ENCODE data around the gene C19orf33.

Gene C19orf33

GRCh38 chr19:38333245-38333644, 29.2 kb downstream of the C19orf33 start:
- TF ChIP-seq SIN3A (IDR thresholded peaks at IDR 0.05; ENCODE audit: borderline replicate concordance, insufficient read depth, low read length) (no peak), FOXP2 (optimal IDR thresholded peaks at IDR 0.05; ENCODE audit: borderline replicate concordance, extremely low read depth, extremely low read length, insufficient read depth) (no peak), POLR2AphosphoS5 (IDR thresholded peaks at IDR 0.05; ENCODE audit: low read depth, low read length) (no peak), TAF1 (IDR thresholded peaks at IDR 0.05; ENCODE audit: borderline replicate concordance, insufficient read depth, low read length) (no peak), REST (IDR thresholded peaks at IDR 0.05; ENCODE audit: insufficient read depth in 1 of 2, low read depth in 2 of 2, low read length in 2 of 2) (no peak)

GRCh38 chr19:38335949-38336637, 32.0 kb downstream of the C19orf33 start:
- no peak for TF ChIP-seq FOXP2 (optimal IDR thresholded peaks at IDR 0.05; ENCODE audit: borderline replicate concordance, extremely low read depth, extremely low read length, insufficient read depth)
- no peak for TF ChIP-seq POLR2AphosphoS5 (IDR thresholded peaks at IDR 0.05; ENCODE audit: low read depth, low read length)
- TF ChIP-seq REST (IDR thresholded peaks at IDR 0.05; ENCODE audit: insufficient read depth in 1 of 2, low read depth in 2 of 2, low read length in 2 of 2): no peak

- TF ChIP-seq TAF1 (IDR thresholded peaks at IDR 0.05; ENCODE audit: borderline replicate concordance, insufficient read depth, low read length) (no peak), REST (IDR thresholded peaks at IDR 0.05; ENCODE audit: insufficient read depth in 1 of 2, low read depth in 2 of 2, low read length in 2 of 2) (no peak), SIN3A (IDR thresholded peaks at IDR 0.05; ENCODE audit: borderline replicate concordance, insufficient read depth, low read length) (no peak), POLR2AphosphoS5 (IDR thresholded peaks at IDR 0.05; ENCODE audit: low read depth, low read length) (0 out of 2 replicates have a peak, but pooled peaks have one; percentile 32)
Measured at GRCh38 chr19:38336638-38337359, 32.7 kb downstream of the C19orf33 start.

- no peak for TF ChIP-seq SIN3A (IDR thresholded peaks at IDR 0.05; ENCODE audit: borderline replicate concordance, insufficient read depth, low read length)
- no peak for TF ChIP-seq TAF1 (IDR thresholded peaks at IDR 0.05; ENCODE audit: borderline replicate concordance, insufficient read depth, low read length)
- TF ChIP-seq FOXP2 (optimal IDR thresholded peaks at IDR 0.05; ENCODE audit: borderline replicate concordance, extremely low read depth, extremely low read length, insufficient read depth): no peak
- no peak for TF ChIP-seq REST (IDR thresholded peaks at IDR 0.05; ENCODE audit: insufficient read depth in 1 of 2, low read depth in 2 of 2, low read length in 2 of 2)
- TF ChIP-seq POLR2AphosphoS5 (IDR thresholded peaks at IDR 0.05; ENCODE audit: low read depth, low read length): no peak
Measured at GRCh38 chr19:38337360-38337653, 33.3 kb downstream of the C19orf33 start.
